Panc1 (cell line): Measurements from ENCODE around the gene KYNU. TPM values are rescaled to one million over a fixed set of nuclear protein-coding genes. Genes with fewer than 3 reads are reported as not detected.

Experiments
- ATAC-seq: fragments of 200-7000 bp; cut with Tn5 transposase; 2 replicates; pipeline ENCODE4 v1.9.1; 2020; ENCODE audit warnings: mild to moderate bottlenecking, moderate library complexity
- BruUV-seq: library from RNA; stranded (reverse); fragments of 400-500 nt; replicated peaks from 2 replicates; lab custom pipeline; 2021; lab: Mats Ljungman, UMichigan
- CTCF ChIA-PET: fragments of 300-600 bp; sonication (Branson Sonifier 250); formaldehyde crosslinking; loops from one replicate; lab custom pipeline; 2022; ENCODE audit warnings: antibody characterized with exemption; lab: Charles Lee
- POLR2A ChIA-PET: fragments of 300-600 bp; sonication (Branson Sonifier 250); formaldehyde crosslinking; loops from one replicate; lab custom pipeline; 2022; ENCODE audit warnings: antibody characterized with exemption; lab: Charles Lee
- DNase-seq: peaks from one replicate; pipeline ENCODE4 v3.0.0-alpha.2; 2010; ENCODE audit warnings: low read depth, low spot score
- H3K27ac ChIP-seq: 2 replicates; pipeline ENCODE4 v1.5.1; 2011; ENCODE audit warnings: mild to moderate bottlenecking, low read length, inconsistent platforms
- H3K27me3 ChIP-seq: fragments of 200-500 bp; sonication (Bioruptor generic); 2 replicates; pipeline ENCODE4 v1.6.0; 2014; ENCODE audit warnings: low read length, inconsistent platforms; ENCODE audit not compliant: control insufficient read depth, insufficient read depth
- H3K36me3 ChIP-seq: fragments of 200-500 bp; sonication (Bioruptor generic); 2 replicates; pipeline ENCODE4 v1.5.1; 2014; ENCODE audit warnings: inconsistent platforms, mild to moderate bottlenecking, low read length, moderate library complexity; ENCODE audit not compliant: control insufficient read depth, insufficient read depth
- H3K4me1 ChIP-seq: 2 replicates; pipeline ENCODE4 v1.5.1; 2011; ENCODE audit warnings: inconsistent platforms, mild to moderate bottlenecking, low read length, moderate library complexity; ENCODE audit not compliant: control insufficient read depth, insufficient read depth
- H3K4me3 ChIP-seq, 2 experiments: 2 replicates each; pipeline ENCODE4 v1.5.1; 2011 to 2012; ENCODE audit warnings: low read depth in 2 of 2, low read length in 2 of 2, mild to moderate bottlenecking in 2 of 2, inconsistent platforms in 1 of 2, moderate library complexity in 1 of 2
- H3K9me3 ChIP-seq: fragments of 200-500 bp; sonication (Bioruptor generic); 2 replicates; pipeline ENCODE4 v1.5.1; 2014; ENCODE audit warnings: low read depth, mild to moderate bottlenecking, inconsistent platforms, low read length, moderate library complexity; ENCODE audit not compliant: control insufficient read depth, insufficient read depth
- POLR2AphosphoS5 ChIP-seq: IDR thresholded peaks from 2 replicates; pipeline ENCODE4 v1.6.1; 2012; ENCODE audit warnings: mild to moderate bottlenecking, low read depth, low read length, moderate library complexity
- SIN3A ChIP-seq: IDR thresholded peaks from 2 replicates; pipeline ENCODE4 v1.6.1; 2012; ENCODE audit warnings: low read depth, mild to moderate bottlenecking, low read length, moderate library complexity, borderline replicate concordance; ENCODE audit not compliant: insufficient read depth
- TCF7L2 ChIP-seq: IDR thresholded peaks from 2 replicates; pipeline ENCODE4 v1.6.1; 2011; ENCODE audit warnings: mild to moderate bottlenecking, low read depth, low read length, inconsistent platforms
- in situ Hi-C: cut with HindIII; loops from 2 replicates; pipeline ENCODE4 v1.10.0; 2016; ENCODE audit warnings: low sequenced_read_pairs, low pct_unique_long_range_greater_than_20kb
- intact Hi-C: fragments of 100-400 bp; cut with micrococcal nuclease; formaldehyde crosslinking; loops from one replicate; pipeline ENCODE4 v1.10.0; 2022; ENCODE audit not compliant: unreplicated experiment
- total RNA-seq: library from RNA; stranded (reverse); gene quantifications from one replicate; pipeline ENCODE4 v1.2.1, GENCODE V29; 2021; ENCODE audit not compliant: unreplicated experiment
- TF ChIP-seq, protein P1 (sequence below): fragments of 450-650 bp; IDR thresholded peaks from 2 replicates; pipeline ENCODE4 v1.5.1; 2017; ENCODE audit warnings: mild to moderate bottlenecking
- TF ChIP-seq, protein P2 (sequence below), 2 experiments: IDR thresholded peaks; 2 replicates each; pipeline ENCODE4 v1.6.1; 2011 to 2012; ENCODE audit warnings: low read depth in 2 of 2, control low read depth in 1 of 2, low read length in 1 of 2, mild to moderate bottlenecking in 1 of 2, moderate library complexity in 1 of 2; ENCODE audit not compliant: insufficient read depth in 1 of 2

KYNU gene
- total RNA-seq, 1 experiment from 2014 or later, result not detected

- Histone ChIP-seq H3K27me3 (no peaks in the 10 kb centered on the region), H3K27ac (no peak overlapping the region), H3K9me3 (no peaks in the 10 kb centered on the region), H3K4me3 (no peak overlapping the region), H3K36me3 (no peaks in the 10 kb centered on the region), H3K4me1 (no peaks in the 10 kb centered on the region)
- intact Hi-C loops, result loop anchor here (5.0 kb wide), 1 partner anchor 297 kb away; no protein-coding TSS in a partner anchor
- CTCF ChIA-PET, result no interaction called here
- DNase-seq (no peak), ATAC-seq (no peak)
- BruUV-seq, result no TSS peak
- POLR2A ChIA-PET, result no interaction called here
- TF ChIP-seq SIN3A, result no peak
- no peak for TF ChIP-seq POLR2AphosphoS5
- TF ChIP-seq, protein P1, sequence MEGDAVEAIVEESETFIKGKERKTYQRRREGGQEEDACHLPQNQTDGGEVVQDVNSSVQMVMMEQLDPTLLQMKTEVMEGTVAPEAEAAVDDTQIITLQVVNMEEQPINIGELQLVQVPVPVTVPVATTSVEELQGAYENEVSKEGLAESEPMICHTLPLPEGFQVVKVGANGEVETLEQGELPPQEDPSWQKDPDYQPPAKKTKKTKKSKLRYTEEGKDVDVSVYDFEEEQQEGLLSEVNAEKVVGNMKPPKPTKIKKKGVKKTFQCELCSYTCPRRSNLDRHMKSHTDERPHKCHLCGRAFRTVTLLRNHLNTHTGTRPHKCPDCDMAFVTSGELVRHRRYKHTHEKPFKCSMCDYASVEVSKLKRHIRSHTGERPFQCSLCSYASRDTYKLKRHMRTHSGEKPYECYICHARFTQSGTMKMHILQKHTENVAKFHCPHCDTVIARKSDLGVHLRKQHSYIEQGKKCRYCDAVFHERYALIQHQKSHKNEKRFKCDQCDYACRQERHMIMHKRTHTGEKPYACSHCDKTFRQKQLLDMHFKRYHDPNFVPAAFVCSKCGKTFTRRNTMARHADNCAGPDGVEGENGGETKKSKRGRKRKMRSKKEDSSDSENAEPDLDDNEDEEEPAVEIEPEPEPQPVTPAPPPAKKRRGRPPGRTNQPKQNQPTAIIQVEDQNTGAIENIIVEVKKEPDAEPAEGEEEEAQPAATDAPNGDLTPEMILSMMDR, result no peak
- TF ChIP-seq, protein P2, sequence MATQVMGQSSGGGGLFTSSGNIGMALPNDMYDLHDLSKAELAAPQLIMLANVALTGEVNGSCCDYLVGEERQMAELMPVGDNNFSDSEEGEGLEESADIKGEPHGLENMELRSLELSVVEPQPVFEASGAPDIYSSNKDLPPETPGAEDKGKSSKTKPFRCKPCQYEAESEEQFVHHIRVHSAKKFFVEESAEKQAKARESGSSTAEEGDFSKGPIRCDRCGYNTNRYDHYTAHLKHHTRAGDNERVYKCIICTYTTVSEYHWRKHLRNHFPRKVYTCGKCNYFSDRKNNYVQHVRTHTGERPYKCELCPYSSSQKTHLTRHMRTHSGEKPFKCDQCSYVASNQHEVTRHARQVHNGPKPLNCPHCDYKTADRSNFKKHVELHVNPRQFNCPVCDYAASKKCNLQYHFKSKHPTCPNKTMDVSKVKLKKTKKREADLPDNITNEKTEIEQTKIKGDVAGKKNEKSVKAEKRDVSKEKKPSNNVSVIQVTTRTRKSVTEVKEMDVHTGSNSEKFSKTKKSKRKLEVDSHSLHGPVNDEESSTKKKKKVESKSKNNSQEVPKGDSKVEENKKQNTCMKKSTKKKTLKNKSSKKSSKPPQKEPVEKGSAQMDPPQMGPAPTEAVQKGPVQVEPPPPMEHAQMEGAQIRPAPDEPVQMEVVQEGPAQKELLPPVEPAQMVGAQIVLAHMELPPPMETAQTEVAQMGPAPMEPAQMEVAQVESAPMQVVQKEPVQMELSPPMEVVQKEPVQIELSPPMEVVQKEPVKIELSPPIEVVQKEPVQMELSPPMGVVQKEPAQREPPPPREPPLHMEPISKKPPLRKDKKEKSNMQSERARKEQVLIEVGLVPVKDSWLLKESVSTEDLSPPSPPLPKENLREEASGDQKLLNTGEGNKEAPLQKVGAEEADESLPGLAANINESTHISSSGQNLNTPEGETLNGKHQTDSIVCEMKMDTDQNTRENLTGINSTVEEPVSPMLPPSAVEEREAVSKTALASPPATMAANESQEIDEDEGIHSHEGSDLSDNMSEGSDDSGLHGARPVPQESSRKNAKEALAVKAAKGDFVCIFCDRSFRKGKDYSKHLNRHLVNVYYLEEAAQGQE (IDR thresholded peaks at IDR 0.05; ENCODE audit: insufficient read depth in 1 of 2, low read depth in 2 of 2, low read length in 1 of 2), result no peak
- no peak for TF ChIP-seq TCF7L2
- in situ Hi-C loops, result no loop called here
Measured at GRCh38 chr2:142984657-142985056, 107.2 kb downstream of the KYNU start.

DNA sequence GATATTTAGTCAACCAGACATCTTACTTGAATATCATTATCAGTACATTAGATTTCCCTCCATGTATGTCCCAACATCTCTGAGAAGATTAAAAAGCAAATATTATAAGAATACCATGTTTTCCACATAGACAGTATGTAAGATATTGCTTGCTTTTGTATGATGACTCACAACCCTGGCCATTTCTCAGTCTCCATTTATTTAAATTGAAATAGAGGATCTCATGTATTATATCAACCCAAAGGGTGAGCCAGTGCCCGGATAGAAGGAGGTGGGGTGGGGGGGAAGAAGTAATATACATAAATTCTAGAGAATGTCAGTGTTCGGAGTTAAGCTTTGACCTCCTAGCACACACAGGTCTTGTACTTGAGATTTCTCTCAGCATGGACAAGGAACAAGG, 109.6 kb downstream of the KYNU start:
- Histone ChIP-seq H3K27ac (no peak overlapping the region), H3K27me3 (no peaks in the 10 kb centered on the region), H3K4me3 (no peak overlapping the region), H3K4me1 (no peaks in the 10 kb centered on the region), H3K36me3 (no peaks in the 10 kb centered on the region), H3K9me3 (no peaks in the 10 kb centered on the region)
- TF ChIP-seq, protein P1, result no peak
- no peak for TF ChIP-seq POLR2AphosphoS5
- TF ChIP-seq, protein P2 (IDR thresholded peaks at IDR 0.05; ENCODE audit: insufficient read depth in 1 of 2, low read depth in 2 of 2, low read length in 1 of 2), result no peak
- DNase-seq, result no peak
- CTCF ChIA-PET, result interaction anchor here (0.5 kb wide), 1 partner anchor 45 kb away, joined by 3 read pairs; no protein-coding TSS in a partner anchor
- POLR2A ChIA-PET, result interaction anchor here (0.6 kb wide), 1 partner anchor 351 kb away, joined by 3 read pairs; no protein-coding TSS in a partner anchor
- no peak for ATAC-seq
- in situ Hi-C loops, result no loop called here
- BruUV-seq, result no TSS peak
- intact Hi-C loops, result no loop called here
